GM18870 (cell line): ENCODE data around the gene IL3RA.

Experiments
- ATAC-seq: cut with Tn5 transposase; IDR thresholded peaks from one replicate; pipeline ENCODE4 v1.9.1; 2021; ENCODE audit warnings: moderate library complexity; ENCODE audit not compliant: unreplicated experiment

Gene IL3RA

DNA sequence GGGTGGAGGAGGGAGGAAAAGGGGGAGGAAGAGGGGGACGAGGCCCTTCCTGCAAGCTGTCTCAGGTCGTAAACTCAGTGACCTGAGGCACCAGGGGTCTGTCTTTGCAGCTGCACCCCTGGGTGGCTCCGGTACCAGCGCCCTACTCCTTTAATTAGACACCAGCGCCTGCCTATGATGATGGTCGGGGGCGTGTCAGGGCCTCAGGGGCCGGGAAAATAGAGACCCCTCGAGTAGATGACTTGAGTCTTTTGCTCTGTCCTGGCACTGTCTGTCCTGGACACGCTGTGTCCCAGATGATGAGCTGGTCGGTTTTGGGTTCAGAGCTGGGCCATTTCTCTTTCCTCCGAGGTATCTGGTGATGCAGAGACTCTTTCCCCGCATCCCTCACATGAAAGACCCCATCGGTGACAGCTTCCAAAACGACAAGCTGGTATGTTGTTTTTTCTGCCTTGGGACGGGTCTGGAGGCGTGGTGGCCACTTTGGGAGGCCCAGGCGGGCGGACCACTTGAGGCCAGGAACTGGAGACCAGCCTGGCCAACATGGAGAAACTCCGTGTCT lies 44.2 kb downstream of the IL3RA start:
- ATAC-seq = no peak

DNA sequence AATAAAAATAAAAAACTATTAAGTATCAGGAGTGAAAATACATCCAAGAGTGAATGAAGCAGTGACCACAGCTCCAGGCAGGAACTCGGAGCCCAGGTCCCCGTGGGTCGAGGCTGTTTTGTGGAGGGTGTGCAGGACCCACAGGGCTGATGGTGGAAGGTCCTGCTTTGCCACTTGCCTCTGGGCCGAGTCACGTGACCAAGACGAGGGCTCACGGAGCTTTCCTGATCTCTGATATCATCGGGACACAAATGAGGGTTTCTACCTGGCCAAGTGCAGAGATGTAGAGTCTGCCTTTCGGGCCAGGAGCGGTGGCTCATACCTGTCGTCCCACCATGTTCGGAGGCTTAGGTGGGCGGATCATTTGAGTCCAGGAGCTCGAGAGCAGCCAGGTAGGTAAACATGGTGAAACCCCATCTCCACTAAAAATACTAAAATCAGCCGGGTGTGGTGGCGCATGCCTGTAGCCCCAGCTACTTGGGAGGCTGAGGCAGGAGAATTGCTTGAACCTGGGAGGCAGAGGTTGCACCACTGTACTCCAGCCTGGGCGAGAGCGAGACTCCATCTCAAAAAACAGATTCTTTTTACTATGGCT lies 48.2 kb downstream of the IL3RA start:
- no peak for ATAC-seq

DNA sequence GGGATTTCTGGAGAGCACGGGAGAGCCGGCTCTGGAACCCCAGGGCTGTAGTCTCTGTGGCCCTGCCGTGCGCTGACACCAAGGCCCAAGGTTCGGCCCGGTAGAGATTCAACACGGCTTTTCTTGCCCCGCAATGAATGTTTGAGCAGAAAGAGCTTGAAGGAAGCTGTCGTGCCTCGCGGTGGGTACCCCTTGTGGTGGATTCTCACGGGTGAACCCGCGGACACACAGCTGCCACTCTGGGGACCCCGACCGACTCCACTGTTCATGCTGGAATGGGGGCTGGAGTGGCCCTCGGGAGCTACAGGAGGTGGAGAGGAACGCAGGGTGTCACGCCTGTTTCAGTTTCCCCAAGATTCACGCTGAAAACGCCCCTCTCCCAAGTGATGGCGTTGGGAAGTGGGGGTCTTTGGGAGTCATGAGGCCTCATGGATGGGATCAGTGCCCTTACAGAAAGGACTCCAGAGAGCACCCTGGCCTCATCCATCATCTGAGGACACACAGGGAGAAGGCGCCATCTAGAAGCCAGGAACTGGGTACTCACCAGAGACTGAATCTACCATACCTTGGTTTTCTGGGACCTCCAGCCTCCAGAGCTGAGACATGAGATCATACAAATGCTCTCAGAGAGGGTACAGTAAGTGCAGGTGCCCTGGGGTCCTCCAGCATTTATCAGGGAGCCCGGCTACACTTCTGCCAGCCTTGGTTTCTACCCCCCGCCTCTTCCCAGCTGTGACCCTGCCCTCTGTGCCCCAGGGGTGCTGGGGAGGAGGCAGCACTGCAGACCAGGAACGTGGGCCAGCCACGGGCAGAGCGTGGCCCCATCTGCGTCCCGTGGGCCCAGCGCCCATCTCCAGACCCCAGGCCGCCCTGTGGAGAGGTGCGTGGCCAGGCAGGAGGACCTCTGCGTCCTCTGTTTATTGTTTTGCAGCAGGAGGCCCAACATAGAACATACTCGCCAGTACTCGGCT lies 49.0 kb downstream of the IL3RA start:
- ATAC-seq = no peak

DNA sequence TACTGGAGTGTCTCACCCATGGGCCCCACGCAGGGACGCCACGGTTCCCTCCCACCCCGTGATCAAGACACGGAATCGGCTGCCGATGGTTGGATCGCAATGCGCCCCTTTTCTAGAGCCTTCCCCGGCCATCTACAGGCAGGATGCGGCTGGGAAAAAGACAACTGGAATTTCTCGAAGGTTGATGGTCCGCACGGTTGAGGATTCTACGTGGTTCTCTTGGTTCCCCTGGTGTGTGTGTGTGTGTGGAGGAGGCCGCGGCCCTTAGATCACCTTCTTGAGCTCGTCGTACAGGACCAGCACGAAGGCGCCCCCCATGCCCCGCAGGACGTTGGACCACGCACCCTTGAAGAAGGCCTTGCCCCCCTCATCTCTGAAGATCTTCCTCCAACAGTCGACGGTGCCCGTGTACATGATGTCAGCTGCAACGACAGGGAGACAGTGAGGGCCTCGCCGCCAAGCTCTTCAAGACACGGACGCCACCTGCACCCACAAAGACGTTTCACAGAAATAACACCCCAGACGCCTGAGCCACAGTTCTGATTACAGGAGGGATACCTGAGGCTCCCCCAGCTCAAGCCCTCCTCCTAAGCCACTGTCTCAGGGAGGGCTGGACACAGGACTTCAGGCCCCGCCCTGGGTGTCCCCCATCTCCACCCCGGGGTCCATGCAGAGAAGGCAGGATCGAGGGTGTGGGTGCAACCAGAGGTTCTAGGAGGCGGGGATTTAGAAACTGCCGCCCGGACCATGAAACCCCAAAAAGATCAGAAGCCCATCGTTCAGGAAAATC lies 49.9 kb downstream of the IL3RA start:
- ATAC-seq = no peak

DNA sequence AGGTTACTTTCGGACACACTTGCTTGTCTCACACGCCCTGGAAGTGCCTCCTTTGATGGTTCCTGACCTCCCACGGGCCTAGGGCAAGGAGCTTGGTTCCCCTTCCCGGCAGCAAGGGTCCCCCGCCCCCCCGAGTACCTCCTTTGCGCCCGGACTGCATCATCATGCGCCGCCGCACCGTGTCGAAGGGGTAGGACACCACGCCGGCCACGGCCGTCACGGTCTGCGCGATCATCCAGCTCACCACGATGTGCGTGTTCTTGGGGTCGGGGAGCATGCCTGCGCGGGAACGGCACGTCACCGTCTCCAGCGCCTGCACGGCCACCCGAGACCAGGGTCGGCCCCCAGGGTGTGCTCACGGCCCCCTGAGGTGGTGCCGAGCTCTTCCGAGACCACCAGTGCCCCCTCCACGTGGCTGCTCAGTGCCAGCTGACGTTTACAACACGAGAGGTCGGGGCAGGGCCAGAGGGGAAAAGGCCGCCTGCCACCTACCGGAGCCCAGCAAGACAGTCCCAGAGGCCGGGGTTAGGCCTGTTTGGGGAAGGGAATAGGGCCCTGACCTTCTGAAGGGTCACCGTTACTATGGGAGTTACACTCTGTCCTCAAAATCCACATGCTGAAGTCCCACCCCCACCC lies 50.7 kb downstream of the IL3RA start:
- no peak for ATAC-seq

DNA sequence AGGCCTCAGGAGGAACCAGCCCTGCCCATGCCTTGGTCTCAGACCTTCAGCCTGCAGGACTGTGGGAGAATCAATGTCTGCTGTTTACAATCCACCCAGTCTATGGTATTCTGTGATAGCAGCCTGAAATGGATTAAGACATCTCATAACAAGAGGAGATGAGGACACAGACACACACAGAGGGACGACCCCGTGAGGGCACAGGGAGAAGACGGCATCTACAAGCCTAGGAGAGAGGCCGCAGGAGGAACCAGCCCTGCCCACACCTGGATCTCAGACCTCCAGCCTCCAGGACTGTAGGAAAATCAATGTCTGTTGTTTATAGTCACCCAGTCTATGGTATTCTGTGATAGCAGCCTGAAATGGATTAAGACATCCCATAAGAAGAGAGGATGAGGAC lies 52.1 kb downstream of the IL3RA start:
- ATAC-seq = no peak

DNA sequence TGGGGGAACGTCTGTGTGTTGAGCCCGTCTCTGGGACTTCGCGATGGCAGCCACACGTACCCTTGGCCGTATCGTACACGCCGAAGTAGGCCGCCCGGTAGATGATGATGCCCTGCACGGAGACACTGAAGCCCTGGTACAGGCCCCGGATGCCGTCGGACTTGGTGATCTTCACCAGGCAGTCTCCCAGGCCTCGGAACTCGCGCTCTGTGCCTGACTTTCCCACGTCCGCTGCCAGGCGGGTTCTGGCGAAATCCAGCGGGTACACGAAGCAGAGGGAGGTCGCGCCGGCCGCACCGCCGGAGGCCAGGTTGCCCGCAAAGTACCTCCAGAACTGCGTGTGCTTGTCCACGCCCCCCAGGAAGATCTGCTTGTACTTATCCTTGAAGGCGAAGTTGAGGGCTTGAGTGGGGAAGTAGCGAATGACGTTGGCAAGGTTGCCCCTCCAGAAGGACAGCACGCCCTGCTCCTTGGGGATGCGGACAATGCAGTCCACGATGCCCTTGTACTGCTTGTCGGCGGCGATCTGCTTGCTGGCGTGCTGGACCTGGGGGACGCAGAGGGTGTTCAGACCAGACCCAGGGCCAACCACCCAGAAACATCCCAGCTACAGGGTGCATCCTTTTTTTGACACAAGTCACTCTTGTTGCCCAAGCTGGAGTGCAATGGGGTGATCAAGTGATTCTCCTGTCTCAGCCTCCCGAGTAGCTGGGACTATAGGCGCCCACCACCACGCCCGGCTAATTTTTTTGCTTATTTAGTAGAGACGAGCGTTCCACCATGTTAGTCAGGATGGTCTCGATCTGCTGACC lies 52.8 kb downstream of the IL3RA start:
- ATAC-seq = no peak

DNA sequence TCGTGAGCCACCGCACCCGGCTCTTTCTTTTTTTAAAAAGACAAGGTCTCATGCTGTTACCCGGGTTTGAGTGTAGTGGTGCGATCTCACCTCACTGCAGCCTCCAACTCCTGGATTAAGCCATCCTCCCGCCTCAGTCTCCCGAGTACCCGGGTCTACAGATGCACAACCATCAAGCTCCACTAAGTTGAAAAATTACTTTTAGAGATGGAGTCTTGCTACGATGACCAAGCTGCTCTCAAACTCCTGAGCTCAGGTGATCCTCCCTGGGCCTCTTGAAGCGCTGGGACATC lies 53.4 kb downstream of the IL3RA start:
- ATAC-seq = no peak

DNA sequence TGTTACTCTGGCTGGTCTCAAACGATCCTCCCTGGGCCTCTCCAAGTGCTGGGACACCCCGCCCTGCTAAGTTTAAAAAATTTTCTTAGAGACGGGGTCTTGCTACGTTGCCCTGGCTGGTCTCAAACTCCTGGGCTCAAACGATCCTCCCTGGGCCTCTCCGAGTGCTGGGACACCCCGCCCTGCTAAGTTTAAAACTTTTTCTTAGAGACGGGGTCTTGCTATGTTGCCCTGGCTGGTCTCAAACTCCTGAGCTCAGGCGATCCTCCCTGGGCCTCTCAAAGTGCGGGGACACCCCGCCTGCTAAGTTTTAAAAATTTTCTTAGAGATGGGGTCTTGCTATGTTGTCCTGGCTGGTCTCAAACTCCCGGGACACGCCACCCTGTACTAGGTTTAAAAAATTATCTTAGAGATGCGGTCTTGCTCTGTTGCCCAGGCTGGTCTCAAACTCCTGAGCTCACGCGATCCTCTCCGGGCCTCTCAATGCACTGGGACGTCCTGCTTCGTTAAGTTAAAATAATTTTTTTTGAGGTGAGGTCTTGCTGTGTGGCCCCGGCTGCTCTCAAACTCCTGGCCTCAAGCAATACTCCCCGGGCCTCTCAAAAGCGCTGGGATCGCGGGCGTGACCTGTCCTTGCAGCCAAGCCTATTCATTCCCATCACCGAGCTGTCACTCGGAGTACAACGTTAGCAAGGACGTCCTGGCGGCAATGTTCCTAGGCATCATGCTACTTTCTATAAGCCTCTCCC lies 54.2 kb downstream of the IL3RA start:
- ATAC-seq = no peak

DNA sequence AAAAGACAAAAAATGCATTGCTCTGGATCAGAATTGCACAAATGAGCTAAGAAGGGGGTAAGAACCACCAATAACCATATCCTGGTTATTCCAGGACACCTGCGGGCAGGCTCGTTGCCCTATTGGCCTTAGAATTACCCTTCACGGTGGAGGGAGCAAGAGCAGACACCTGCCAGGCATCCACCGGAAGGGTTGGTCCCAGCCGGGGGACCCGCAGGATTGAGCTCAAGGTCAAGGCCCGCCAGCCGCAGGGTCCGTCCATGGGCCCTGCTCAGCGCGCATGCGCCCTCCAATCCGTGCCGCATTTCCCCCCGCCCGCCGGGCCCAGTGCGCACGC lies 54.8 kb downstream of the IL3RA start:
- ATAC-seq = no peak

DNA sequence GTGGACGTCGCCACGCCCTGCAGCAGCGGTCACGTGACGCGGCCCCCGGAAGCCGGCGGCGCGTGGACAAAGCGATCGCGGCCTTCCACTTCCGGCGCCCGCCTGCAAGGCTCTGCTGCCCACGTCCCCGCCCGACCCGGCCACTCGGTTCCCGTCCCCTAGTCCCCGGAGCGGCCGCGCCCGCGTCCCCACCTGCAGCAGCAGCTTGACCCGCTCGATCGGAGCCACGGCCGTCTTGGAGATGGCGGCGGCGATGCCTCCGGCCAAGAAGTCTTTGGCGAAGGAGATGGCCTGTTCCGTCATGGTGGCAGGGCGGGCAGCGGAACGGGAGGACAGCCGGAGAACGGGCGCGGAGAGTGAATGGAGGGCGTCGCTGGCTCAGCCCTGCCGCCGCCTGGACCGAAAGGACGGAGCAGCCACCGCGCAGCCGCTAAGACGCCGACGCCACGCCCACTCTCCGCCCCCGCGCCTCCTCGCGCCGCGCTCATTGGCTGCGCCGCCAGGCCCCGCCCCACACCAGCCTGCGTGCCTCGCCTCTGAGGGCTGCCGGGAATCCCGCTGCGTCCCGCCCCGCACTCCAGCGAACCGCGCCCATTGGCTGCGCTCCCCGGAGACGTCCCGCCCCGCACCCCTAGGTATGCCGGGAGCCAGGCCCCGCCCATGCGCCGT lies 55.3 kb downstream of the IL3RA start, which contains the start of gene SLC25A6:
Gene SLC25A6, minus strand, starts transcription at position 407 of the 669 bp plus-strand sequence. Its CDS starts 104 bp downstream, at position 303.
- ATAC-seq = peak; percentile 84

DNA sequence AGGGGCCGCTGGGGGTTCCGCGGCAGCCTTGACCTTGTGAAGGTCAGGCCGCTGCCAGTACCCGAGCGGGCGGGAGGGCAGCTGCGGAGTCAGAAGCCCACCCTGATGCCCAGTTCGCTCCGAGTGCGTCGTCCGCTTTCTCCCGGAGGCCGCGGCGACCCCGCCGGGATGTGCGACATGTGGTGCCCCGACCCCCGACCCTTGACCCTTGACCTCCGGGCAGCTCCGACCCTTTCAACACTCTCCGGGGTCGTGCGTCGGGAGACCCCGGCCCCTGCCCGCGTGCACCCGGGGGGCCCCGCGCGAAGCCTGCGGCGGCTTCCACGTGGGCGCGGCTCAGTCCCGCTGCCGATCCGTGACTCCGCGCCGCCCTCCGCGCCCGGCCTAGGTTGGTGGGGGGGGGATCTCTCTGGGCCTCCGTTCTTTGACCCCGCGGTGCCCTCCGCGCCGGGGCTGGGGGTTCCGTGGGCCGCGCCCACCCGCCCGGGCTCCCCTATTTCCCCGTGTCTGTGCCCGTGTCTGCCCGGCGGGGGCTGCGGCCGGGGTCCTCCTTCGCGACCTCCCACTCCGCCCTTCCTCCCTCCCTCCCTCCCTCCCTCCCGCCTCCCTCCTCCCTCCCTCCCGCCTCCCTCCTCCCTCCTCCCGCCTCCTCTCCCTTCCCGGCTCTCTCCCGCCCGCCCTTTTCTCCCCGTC lies 55.9 kb downstream of the IL3RA start:
- ATAC-seq = peak; percentile 20

DNA sequence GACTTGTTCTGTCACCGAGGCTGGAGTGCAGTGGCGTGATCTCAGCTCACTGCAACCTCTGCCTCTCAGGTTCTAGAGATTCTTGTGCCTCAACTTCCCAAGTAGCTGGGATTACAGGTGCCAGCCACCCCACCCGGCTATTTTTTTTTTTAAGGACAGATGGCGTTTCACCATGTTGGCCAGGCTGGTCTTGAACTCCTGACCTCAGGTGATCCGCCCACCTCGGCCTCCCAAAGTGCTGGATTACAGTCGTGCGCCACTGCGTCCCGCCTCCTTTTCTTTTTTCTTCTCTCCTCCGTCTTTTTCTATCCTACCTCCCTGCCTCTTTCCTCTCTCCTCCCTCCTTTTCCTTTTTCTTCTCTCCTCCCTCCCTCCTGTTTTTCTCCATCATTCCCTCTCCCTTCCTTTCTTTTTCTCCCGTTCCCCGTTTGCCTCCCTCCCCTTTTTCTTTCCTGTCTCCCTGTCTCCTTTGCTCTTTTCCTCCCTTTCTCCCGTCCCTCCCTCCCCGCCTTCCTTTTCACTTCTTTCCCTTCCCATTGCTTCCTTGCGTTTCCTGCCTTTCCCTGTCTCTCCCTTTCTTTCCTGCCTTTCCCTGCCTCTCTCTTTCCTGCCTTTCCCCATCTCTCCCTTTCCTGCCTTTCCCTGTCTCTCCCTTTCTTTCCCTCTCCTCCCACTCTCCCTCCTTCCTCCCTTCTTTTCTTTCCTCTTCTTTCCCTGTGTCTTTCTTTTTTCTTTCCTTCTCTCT lies 57.5 kb downstream of the IL3RA start:
- no peak for ATAC-seq

DNA sequence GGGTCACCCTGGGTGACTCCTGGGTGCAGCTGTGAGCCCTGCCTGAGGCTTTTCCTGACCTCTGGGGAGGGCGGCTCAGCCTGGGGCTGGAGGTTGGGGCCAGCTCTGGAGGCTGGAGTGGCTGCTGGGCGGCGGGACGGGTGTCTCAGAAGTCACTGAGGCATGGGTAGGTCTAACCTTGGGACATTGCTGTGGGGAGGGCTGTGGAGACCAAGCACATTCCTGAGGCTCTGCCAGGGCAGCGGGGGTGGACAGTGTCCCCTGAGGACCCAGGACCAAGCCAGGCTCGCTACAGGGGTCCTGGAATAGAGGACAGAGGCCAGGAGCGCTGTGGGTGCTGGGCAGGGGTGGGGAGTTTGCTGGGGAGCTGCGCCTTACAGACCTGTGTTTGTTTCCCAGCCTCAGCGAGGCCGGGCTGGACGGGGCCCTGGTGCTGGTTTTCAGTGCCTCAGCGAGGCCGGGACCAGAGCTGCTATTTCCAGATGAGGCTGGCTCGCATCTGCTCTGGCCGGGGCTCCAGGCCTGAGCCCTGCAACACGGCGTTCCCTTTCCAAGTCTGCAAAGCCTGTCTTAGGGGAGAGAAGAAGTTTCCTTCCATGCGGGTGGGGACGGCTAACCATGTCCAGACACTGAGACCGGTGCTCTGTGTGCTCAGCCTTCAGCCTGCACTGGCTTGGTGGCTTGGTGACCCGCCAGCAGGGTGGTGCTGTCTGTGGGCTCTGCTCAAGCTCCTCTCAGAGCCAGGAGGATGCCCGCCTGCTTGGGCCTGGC lies 58.3 kb downstream of the IL3RA start:
- no peak for ATAC-seq

DNA sequence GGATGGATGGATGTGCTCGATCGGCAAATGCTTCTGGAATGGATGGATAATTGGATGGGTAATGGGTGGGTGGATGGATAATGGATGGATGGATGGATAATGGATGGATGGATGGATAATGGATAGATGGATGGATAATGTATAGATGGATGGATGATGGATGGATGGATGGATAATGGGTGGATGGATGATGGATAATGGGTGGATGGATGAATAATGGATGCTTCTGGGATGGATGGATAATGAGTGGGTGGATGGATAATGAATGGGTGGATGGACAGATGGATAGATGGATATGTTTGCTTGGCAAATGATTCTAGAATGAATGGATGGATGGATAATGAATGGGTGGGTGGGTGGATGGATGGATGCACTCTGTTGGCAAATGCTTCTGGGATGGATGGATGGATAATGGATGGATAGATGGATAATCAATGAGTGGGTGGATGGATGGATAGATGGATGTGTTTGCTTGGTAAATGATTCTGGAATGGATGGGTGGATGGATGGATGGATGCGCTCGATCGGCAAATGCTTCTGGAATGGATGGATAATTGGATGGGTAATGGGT lies 59.1 kb downstream of the IL3RA start:
- ATAC-seq = no peak

DNA sequence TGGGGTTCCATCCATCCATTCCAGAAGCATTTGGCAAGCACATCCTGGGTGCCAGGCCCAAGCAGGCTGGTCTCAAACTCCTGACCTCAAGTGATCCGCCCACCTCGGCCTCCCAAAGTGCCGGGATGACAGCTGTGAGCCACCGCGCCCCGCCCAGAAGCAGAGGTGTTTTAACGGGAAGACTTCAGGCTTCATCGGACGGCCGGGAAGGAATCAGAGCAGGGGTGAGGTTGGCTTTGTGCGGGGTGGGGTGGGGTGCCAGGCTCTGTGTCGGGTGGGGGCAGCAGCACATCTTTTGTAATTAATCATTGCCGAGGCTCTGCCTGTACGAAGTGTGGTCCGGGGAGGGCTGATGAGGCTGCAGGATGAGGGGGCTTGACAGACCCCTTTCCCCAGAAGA lies 60.4 kb downstream of the IL3RA start:
- no peak for ATAC-seq
